NCI-H2227 (cell line): ENCODE data around the gene OR2V1.
"Not testable (repeated sequence)": the region's sequence is repeated elsewhere in the genome, so short reads cannot be mapped to it uniquely, and the experiment has no call there.

Experiments
- DNase-seq: peaks from one replicate; lab custom pipeline; 2025; ENCODE audit not compliant: unreplicated experiment; lab: John Stamatoyannopoulos, UW

Gene OR2V1

DNA sequence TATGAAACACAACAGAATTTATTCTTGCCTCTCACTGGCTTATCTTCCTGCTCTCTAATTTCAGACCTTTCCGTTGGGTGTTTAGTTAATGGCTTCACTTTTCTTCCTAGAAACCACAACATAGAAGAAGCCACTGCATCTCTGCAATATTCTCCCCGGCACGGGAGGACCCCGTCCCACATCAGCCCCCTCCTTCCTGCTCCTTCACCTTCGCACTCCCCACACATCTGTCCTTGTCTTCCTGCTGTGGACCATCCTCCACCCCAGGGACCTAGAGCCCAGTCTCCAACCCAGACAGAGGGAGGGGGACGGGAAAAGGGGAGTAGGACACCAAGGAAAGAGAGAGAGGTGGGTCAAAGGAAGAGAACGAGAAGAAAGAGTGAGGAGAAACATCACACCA is 1.4 kb downstream of the OR2V1 start:
- DNase-seq, result no peak

GRCh38 chr5:181127907-181128626 is 2.9 kb downstream of the OR2V1 start:
- DNase-seq, result no peak

- DNase-seq, result no peak
Observed at GRCh38 chr5:181127456-181127855, 3.5 kb downstream of the OR2V1 start.

- DNase-seq, result no peak
Observed at GRCh38 chr5:181126841-181127240, 4.1 kb downstream of the OR2V1 start.

DNA sequence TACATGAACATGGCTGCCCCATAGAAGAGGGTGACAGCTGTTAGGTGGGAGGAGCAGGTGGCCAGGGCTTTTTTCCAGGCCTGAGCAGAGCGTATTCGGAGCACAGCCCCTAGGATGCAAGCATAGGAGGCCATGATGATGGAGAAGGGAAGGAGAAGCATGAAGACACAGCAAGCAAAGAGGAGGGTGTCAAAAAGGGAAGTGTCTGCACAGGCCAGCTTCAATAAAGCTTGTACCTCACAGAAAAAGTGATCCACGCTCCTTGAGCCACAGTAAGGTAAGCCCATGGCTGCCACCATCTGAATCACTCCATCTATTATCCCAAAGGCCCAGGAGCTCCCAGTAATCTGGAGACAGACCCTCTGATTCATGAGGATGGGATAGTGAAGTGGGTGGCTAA is 6.4 kb downstream of the OR2V1 start:
- no peak for DNase-seq

DNA sequence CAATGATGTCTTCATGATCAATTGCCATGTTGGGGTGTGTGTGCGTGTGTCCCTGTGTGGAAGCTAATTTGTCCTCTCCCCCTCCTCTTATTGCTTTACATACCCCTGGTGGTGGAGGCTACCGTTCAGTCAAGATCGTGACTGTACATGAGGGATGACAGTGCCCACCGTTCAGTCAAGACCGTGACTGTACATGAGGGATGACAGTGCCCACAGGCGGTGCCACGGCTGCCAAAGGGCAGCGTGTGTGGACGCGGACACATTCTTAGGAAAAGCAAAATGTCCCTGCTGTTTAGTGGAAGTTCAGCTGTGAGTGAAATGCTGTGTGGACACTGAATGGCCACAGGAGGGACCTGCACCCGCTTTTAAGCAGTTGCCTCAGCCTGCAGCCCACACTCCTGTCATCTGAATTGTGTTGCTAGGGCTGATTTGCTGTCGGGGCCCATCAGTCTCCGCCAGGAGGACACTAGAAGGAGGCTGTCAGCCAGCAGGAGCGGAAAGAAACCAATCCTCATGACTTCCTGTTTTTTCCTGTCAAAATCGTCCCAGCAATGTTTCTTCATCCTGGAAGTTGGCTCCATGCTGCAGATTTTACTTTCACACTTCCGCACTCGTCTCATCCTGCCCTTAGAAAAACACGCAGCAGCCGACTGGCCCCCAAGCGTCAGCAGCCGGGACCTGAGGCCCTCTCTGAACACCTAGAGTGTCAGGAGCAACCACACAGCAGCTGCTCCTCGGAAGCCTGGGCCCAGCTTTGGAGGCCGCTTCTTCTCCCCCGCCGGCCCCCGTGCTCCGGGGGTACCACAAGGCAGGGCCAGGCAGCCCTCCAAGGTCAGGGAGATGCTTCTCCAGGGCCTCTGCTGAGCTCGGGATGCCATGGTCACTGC is 9.1 kb downstream of the OR2V1 start:
- no peak for DNase-seq

- no peak for DNase-seq
Observed at GRCh38 chr5:181120761-181121160, 10.2 kb downstream of the OR2V1 start.

- DNase-seq, result no peak
Observed at GRCh38 chr5:181120306-181120705, 10.7 kb downstream of the OR2V1 start.

DNA sequence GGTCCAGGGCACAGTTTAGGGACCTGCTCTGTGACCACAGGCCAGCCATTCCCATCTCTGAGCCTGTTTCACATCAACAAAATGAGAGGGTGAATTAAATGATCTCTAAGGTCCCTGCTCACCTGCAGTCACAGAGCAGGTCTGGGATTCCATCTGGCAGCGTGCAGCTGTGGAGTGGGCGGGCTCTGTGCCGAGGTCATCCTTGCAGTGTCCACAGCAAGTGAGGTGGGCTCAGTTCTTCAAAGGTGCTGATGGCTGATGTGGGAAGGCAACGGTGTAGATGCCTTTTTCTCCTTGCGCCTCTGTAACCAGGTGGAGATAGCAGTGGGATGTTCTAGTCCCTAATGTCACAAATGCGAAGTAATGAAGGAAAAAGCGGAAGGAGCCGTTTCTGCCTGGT is 11.9 kb downstream of the OR2V1 start:
- DNase-seq, result no peak

DNA sequence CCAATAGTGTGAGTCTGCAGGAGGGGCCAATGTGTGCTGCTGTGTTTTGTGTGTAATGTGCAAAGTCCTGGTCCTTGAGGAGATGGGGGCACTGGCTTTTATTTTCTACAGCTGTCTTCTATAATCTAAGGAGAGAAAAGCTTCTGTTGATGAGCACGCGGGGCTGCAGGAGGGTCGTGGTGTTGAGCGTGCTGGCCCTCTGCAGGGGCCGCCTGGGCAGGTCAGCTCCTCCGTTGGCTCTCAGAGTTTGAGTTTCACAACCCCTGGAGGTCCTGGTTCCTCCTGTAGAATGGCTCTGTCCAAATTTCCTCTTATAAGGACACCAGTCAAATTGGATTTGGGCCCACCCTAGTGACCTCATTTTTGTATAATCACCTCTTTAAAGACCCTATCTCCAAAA is 12.6 kb downstream of the OR2V1 start:
- DNase-seq, result no peak

DNA sequence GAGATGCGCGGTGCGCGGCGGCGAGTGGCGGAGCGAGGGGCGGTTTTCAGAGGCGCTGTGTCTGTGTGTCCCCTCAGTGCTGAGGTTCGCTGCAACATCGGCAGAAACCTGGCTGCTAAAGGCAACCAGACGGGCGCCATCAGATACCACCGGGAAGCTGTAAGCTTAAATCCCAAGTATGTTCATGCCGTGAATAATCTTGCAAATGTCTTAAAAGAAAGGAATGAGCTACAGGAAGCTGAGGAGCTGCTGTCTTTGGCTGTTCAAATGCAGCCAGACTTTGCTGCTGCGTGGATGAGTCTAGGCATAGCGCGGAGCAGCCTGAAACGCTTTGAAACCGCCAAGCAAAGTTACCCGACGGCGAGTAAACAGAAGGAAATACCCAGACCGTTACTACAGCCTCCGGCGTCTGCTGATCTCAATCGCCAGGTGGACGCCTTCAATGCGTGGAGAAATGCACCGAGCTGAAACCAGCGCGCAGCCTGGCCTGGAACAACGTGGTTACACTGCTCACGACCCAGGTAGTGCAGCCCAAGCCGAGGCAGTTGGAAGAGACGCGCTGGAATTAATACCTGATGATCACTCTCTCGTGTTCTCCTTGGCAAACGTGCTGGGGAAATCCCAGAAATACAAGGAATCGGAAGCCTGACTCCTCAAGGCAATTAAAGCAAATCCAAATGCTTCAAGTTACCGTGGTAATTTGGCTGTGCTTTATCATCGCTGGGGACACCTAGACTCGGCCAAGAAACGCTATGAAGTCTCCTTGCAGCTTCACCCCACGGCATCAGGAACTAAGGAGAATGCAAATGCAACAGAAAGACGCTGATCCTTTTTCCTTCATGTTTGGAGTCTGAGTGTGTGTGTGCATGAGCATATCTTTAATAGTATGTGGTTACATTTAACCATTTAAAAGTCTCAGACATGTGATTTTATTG is 15.9 kb downstream of the OR2V1 start:
- DNase-seq, result no peak

- DNase-seq, result no peak
Observed at GRCh38 chr5:181114284-181114843, 16.6 kb downstream of the OR2V1 start.

- DNase-seq, result not testable (repeated sequence)
Observed at GRCh38 chr5:181113572-181113971, 17.4 kb downstream of the OR2V1 start.

- DNase-seq, result no peak
Observed at GRCh38 chr5:181112476-181112875, 18.5 kb downstream of the OR2V1 start.

- no peak for DNase-seq
Observed at GRCh38 chr5:181111010-181111409, 20.0 kb downstream of the OR2V1 start.

DNA sequence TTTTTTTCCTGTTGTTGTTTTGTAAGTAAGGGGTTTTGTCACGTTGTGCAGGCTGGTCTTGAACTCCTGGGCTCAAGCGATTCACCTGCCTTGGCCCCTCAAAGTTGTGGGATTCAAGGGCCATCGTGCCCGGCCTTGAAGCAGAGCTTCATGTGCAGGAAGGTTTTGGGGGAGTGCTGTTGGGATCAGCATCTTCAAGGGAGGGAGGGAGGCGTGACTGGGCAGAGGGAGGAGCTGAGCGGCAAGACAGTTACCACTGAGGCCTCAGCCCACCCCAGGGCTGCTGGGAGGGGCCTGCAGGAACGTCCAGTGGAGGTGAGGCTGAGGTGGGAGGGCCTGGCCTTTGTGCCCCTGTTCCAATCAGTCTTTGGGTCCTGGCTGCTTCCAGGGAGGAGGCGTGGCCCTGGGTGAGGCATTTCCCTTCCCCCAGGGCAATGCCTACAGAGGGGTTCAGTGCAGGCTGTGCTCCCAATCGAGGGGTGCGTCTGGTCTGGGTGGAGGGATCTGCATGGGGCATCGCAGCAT is 21.4 kb downstream of the OR2V1 start:
- no peak for DNase-seq

GRCh38 chr5:181108578-181109165 is 22.3 kb downstream of the OR2V1 start:
- no peak for DNase-seq

DNA sequence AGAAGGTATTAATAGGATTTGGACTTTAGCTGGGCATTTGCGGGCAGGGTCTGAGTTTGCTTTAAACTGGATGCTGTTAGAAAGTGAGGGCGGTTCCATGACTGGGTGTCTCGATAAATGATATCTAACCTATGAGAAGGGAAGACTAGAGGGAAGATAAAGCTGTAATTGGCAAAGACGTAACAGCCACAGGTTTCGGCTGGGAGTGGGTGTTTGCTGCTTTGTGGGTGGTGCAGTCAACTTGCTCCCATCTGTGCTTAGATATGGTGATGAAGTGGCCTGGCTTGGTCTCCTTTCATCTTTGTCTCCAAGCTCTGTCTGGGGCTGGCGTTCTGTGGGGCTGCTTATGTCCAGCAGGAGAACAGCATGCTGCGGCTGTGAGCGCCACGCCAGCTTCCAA is 23.3 kb downstream of the OR2V1 start:
- DNase-seq, result no peak

DNA sequence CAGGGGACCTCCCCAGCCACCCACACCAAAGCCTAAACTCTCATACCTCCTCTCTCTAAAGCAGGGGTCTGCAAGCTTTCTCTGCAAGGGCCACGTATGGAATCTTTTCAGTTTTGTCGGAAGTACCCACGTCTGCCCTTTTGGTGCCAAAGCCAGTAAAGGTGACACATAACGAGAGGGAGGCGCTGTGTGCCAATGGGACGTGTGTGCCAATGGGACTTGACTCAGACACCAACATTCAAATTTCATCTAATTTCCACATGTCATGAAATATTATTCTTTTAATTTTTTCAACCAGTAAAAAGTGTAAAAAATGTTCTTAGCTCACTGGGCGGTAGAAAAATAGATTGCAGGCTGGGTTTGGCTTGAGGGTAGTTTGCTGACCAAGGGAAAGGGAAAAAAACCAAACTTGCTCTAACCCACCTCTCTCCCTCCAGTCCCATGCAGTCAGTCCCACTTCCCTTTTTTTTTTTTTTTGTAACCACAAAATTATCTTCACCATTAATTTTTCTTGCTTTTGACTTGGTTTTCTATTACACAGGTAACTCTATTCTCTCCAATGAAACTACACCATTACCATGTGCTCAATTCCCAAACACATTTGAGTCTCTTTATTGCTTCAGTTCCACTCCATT is 25.5 kb downstream of the OR2V1 start:
- DNase-seq, result no peak
